Measurements from ENCODE around the gene ITGB3. TPM values are rescaled to one million over a fixed set of nuclear protein-coding genes. Genes with fewer than 3 reads are reported as not detected.

ITGB3 gene
- total RNA-seq, 1 donor from 2014 or later, result 3.2 TPM

DNA sequence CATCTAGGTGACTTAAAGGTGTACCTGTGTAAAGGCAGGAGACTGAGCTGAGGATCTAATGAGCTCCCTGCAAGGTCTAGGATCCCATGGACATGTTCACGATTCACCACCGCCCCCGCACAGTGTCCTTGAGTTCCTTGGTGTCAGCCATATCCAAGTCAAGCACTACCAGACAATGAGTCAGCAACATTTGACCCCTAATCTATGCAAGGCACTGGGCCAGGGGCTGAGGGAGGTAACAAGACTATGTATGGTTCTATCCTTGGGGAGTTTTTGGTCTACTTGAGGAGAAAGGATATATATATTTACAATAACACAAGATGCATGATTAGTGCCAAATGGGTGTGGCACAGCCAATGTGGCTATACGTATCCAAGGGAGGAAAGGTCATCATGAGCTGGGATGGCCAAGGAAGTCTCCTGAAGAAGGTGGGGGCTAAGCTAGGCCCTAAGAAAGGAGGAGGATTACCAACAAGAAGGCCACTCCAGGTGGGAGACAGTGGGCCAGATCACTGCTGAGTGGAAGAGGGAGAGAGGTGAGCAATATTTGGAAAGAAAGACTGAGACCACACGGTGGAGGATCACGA, 35.0 kb downstream of the ITGB3 start:
- intact Hi-C loops (cut with micrococcal nuclease), result no loop called here

DNA sequence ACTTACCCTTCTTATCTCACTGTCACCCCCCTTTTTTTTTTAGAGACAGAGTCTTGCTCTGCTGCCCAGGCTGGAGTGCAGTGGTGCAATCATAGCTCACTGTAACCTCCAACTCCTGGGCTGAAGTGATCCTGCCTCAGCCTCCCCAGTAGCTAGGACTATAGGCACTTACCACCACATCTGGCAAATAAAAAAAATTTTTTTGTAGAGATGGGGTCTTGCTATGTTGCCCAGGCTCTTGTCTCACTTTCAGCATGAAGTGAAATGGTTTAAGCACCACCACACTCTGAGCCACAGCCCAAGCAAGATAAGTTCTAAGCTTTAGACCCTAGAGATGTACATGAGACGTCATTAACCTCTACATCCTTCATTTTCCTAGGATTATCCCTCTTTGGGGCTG, 35.7 kb downstream of the ITGB3 start:
- DNase-seq, result no peak
- ATAC-seq, result no peak
- intact Hi-C loops (cut with micrococcal nuclease), result no loop called here

More for the DNA sequence above, 35.0 kb downstream of the ITGB3 start:
- ATAC-seq (no peak), DNase-seq (no peak)

DNA sequence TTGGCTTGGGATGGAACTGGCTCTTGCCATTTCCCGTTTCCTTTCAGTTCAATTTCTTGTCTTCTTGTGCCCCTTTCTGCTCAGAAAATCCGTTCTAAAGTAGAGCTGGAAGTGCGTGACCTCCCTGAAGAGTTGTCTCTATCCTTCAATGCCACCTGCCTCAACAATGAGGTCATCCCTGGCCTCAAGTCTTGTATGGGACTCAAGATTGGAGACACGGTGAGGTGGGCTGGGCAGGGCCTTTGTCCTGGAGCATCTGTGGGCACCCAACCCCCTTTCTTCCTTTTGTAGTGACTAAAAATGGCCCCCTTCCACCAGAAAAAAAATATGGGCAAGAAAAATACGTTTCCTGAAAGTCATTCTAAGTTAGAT, 37.2 kb downstream of the ITGB3 start:
- intact Hi-C loops (cut with micrococcal nuclease), result no loop called here
- no peak for DNase-seq
- no peak for ATAC-seq

DNA sequence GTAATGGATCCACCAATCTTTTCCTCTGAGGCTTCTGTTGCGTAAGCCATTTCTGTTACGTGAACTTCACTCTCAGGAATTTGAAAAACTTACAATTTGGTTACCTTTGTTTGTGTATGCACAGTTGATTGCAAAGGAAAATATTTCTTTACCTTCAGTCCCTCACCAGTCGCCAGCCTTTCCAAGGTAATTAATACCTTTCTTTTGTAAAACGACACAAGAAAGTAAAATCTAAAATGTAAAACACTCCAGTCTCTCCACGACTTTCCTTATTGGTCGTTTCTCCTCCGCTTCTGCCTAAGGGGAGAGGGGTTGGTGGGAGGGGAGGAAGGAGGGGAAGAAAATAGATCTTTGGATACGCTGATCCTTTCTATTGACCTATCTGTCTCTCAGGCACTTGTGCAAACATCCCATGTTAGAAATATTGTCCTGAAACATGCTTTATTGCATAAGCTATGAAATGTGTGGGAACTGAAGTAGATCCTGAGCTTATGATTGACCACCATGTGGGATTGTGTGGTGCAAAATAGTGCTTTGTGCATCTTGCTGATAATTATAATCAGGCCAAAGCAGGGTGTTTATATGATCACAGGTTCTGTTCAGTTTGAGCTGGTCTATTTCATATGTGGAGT, 37.7 kb downstream of the ITGB3 start:
- no peak for DNase-seq
- ATAC-seq, result no peak
- intact Hi-C loops (cut with micrococcal nuclease), result no loop called here

DNA sequence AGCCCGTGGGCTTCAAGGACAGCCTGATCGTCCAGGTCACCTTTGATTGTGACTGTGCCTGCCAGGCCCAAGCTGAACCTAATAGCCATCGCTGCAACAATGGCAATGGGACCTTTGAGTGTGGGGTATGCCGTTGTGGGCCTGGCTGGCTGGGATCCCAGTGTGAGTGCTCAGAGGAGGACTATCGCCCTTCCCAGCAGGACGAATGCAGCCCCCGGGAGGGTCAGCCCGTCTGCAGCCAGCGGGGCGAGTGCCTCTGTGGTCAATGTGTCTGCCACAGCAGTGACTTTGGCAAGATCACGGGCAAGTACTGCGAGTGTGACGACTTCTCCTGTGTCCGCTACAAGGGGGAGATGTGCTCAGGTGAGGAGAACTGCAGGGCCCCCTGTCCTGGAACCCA, 38.6 kb downstream of the ITGB3 start:
- DNase-seq (no peak), ATAC-seq (no peak)
- intact Hi-C loops (cut with micrococcal nuclease), result no loop called here

DNA sequence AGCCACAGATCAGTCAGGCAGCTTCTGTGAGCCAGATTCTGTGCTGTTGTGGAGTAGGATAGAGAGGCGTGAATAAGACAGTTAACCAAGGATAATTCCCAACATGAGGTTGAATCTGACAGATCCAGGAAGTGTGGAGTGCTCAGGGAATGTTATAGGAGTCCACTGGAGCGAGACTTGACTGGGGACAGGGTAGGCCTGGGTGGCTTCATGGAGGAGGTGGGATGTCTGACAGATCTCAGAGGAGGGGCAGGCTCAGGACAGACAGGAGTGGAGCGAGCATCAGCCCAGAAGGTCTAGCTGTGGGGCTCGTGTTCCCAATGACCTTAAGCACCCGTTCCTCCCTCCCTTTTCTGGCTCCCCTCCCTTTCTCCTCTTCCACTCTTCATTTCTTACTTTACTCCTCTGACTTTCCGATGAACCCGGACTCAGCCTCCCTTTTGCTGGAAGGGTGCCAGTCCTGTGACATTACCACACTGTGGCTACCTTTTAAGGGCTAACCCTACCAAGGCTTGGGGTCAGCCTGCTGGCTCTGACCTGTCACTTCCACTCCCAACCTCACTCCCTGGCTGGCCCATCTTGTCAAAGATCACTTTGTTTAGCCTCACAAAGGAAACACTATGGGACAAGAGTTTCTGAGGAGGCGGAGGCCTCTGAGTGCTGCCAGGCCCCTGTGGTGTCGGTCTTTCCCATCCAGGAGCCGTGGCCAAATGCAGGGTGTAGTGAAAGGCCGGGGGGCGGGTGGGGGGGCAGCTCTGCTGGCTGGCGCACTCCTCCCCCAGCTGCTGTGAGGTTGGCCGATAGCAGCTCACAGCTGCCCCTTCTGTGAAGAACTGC, 41.6 kb downstream of the ITGB3 start:
- intact Hi-C loops (cut with micrococcal nuclease), result no loop called here
- ATAC-seq (no peak), DNase-seq (no peak)

DNA sequence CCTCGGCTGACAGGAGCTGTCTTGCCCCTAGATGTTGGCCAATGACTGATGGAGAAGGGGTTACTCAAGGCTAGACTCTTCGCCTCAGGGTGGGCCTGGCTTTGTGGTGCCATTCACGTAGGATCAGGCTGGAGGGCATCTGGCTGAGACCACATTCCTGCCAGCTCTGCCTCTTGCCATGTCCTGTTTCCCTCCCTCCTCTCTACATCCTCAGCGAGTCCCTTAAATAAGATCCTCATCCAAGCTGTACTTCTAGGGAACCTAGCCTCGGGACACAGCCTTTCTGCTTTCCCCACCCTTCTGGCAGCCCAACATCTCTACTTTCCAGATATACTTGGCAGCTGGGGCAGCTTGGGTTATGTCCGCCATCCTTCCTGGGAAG, 42.2 kb downstream of the ITGB3 start:
- ATAC-seq, result no peak
- intact Hi-C loops (cut with micrococcal nuclease), result no loop called here

DNA sequence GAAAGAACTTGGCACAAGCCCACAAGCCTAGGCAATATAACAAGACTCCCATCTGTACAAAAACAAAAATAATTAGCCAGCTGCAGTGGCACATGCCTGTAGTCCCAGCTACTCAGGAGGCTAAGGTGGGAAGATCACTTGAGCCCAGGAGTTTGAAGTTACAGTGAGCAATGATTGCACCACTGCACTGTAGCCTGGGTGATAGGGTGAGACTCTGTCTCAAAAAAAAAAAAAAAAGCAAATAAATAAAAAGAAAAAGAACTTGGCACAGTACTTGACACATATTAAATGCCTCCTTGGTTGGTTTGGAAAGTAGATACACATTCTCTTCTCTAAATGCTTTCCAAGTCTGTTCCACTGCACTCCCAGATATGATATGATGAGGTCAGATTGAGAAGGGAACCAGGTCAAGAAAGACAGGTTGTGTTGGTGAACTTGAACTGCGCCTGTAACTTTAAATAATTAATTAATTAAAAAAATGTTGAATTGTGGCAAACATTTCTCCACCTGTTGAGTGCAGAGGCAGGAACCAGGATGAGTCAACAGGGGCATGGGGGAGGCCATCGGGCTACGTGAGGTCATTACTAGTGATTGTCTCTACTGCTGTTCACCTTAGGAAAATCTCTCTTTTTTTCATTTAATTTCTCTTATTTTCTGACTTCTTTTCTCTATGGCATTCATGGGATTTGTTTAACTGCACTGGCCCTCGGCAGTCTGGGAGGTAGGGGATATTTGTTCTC, 44.2 kb downstream of the ITGB3 start:
- intact Hi-C loops (cut with micrococcal nuclease), result no loop called here
- no peak for ATAC-seq
- no peak for DNase-seq

More for the DNA sequence above, 42.2 kb downstream of the ITGB3 start:
- DNase-seq, result no peak

DNA sequence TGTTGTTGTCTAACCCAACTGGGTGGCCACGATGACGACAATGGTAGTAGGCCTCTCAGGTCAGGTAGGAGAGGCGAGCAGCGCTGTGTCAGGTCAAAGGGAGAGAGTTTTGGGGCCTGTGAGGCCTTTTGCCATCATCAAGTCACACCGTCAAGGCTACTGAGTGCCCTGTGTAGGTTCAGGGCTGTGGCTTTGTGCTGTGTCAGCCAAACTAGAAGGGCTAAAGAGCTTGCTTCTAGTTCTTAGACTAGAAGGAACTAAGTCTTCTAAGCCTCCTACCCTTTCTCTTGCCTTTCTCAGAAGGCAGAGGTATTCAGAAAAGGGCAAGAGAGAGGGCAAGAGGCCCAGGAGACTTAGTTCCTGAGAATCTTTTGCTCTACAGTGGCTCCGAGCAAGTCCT, 45.1 kb downstream of the ITGB3 start:
- ATAC-seq (no peak), DNase-seq (no peak)
- intact Hi-C loops (cut with micrococcal nuclease), result no loop called here

DNA sequence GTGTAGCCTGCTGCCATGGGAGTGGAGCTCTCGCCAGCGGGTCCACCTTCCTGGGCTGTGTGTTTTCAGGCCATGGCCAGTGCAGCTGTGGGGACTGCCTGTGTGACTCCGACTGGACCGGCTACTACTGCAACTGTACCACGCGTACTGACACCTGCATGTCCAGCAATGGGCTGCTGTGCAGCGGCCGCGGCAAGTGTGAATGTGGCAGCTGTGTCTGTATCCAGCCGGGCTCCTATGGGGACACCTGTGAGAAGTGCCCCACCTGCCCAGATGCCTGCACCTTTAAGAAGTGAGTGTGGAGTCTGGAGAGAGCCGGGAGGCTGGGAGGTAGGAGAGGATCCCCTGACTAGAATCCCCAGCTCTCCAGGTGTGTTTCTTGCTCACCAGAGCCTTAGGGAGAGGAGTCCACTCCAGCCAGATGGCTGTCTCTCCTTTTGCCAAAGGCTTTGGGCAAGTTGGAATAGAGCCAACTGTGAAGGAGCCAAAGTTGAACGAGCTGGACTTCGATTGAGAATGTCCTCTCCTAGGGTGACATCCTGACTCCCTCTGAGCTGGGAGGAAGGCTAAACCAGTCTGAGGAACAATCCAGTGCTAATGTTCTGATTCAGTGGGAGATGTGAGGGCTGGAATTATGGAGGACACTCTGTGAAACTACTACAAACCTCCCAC, 45.7 kb downstream of the ITGB3 start:
- DNase-seq, result no peak
- ATAC-seq, result no peak
- intact Hi-C loops (cut with micrococcal nuclease), result no loop called here

DNA sequence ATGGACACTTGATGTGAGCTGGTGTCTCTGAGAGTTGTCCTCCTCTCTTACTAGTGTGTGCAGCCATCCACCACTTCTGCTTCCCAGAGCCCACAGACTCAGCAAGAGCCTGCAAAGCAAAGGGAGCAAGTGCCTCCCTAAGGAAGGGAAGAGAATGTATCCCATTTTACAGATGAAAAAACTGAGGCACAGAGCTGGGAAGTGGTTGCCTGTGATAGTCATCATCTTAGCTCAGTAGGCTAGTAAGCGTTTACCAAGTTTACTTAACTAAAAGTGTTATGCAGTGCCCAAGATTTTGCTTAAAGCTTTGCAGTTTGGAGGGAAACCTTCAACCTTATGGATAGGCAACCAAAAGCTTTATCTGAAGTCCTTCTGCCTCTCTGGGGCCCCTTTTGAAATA, 47.1 kb downstream of the ITGB3 start:
- intact Hi-C loops (cut with micrococcal nuclease), result no loop called here
- DNase-seq, result no peak
- no peak for ATAC-seq

DNA sequence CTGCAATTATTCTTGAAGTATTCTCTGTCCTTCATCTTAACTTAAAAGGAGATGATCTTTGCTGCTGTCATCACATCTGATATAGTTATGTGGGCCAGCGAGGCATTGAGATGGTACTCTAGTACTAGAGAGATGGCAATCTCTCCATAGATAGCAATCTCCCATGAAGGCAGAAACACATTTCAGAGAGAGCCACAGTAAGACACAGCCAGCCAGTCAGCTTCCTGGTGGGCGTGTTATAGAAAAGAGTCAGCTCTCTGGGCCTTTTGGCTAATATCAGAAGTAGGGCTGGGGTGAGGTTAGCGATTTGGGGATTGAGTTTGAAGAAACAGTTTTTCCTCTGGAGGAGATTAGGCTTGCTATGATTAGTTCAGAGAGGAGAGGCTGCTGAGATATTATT, 47.5 kb downstream of the ITGB3 start:
- ATAC-seq, result no peak
- intact Hi-C loops (cut with micrococcal nuclease), result no loop called here

DNA sequence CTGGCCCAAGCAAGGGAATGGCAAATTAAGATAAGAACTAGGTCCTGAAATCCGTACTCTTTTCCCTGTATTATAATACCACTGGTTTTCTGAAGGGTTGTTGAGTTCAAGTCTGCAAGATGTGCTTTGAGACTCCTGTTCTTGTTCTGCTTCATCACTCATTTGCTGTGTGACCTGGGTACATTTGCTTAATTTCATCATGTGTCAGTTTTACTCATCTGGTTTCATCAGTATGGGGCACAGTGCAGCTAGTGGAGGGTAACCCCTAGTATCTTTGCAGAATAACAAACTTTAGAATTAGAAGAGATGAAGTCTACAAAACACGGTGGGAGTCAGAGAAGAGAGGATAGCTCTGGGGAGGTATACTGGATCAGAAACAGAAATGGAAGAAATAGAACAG, 48.2 kb downstream of the ITGB3 start:
- ATAC-seq (no peak), DNase-seq (no peak)
- intact Hi-C loops (cut with micrococcal nuclease), result no loop called here

More for the DNA sequence above, 47.5 kb downstream of the ITGB3 start:
- DNase-seq, result no peak

DNA sequence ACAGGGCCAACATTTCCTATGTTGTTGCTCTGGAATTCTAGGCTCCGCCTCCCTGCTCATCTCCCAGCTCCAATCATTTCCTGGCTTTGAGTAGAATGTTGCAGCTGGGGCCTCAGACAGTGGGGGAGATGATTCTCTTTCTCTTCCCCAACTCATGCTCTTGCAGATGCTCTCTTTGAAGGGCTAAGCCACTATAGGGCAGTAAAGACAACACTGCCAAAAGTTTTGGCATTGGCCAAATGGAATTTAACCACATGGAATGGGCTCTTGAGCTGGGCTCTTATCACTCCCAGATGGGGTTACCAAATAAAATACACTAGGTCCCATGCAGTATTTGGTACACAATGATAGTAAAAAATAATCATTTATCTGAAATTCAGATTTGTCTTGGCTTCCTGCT, 50.6 kb downstream of the ITGB3 start:
- intact Hi-C loops (cut with micrococcal nuclease), result no loop called here

DNA sequence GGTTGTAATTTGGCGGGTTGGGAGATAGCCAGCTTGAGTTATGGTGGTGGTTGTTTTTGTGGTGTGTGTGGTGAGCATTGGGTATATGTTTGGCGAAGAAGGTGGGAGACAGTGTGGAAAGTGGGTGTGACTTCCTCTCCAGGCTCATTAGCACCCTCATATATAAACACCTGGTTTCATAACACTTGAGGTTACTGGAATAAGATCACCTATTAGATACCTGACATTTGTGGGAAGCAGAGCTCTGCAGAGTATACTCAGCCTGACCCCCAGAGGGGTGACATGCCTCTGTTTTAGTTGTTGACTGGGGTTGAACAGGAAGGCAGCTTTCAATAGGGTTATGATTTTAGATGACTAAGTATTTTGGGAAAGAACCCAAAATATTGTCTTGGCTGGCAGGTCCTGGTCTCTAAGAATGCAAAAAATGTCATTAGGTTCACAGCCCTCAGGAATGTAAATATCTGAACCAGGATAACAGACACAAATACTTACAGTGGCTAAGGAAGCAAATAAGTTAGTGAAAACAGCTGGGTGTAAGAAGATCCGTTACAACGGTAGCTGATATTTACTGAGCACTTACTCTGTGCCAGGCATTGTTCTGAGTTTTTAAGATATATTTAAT, 51.8 kb downstream of the ITGB3 start:
- peak; percentile 35 for ATAC-seq
- intact Hi-C loops (cut with micrococcal nuclease), result no loop called here
- no peak for DNase-seq

More for the DNA sequence above, 50.6 kb downstream of the ITGB3 start:
- ATAC-seq (no peak), DNase-seq (no peak)

DNA sequence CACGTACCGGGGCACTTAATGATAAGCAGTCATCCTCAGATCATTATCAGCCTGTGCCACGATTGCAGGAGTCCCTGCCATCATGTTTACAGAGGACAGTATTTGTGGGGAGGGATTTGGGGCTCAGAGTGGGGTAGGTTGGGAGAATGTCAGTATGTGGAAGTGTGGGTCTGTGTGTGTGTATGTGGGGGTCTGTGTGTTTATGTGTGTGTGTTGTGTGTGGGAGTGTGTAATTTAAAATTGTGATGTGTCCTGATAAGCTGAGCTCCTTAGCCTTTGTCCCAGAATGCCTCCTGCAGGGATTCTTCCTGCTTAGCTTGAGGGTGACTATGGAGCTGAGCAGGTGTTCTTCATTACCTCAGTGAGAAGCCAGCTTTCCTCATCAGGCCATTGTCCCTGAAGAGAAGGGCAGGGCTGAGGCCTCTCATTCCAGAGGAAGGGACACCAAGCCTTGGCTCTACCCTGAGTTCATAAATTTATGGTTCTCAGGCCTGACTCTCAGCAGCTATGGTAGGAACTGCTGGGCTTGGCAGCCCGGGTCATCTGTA, 56.6 kb downstream of the ITGB3 start:
- DNase-seq, result no peak
- no peak for ATAC-seq
- intact Hi-C loops (cut with micrococcal nuclease), result no loop called here

DNA sequence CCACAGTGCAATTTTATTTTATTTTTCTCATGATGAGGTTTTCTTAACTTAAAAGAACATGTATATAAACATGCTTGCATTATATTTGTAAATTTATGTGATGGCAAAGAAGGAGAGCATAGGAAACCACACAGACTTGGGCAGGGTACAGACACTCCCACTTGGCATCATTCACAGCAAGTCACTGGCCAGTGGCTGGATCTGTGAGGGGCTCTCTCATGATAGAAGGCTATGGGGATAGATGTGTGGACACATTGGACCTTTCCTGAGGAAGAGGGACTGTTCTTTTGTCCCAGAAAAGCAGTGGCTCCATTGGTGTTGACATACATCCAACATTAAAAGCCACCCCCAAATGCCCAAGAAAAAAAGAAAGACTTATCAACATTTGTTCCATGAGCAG, 57.8 kb downstream of the ITGB3 start:
- intact Hi-C loops (cut with micrococcal nuclease), result no loop called here
- no peak for DNase-seq
- ATAC-seq, result no peak

DNA sequence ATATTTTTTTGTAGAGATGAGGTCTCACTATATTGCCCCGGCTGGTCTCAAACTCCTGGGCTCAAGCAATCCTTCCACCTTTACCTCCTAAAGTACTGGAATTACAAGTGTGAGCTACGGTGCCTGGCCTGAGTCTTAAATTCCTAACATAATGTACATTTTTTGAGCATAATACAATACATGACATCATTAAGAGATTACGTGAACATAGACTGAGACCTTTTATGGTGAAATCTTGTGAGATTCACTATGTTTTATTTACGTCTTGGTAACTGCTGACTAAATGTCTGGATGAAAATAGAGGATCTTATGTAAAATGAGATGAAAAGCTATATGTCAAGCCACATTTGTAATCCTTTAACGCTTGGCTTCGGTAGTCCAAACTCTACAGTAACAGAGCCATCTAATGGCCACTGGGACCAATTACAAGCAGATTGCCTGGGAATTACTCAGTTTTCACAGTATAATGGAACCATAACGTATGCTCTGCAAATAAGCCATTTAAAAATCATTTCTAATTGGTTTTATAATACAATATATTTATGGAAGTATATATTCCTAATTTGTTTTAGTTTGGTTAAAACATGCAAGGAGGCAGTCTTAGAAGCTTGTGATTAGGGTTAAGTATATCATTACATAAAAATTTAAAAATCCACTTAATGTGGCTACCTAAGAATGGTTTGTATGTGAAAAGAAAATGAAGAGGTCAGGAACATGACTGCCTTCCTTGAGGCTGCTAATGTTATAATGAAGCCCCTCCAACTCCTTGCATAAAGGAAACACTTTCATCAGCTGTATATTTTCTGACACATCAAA, 62.0 kb downstream of the ITGB3 start:
- DNase-seq (no peak), ATAC-seq (peak; percentile 84)
- intact Hi-C loops (cut with micrococcal nuclease), result loop anchor here (1.0 kb wide), 1 partner anchor 84 kb away; no protein-coding TSS in a partner anchor

Measured in left ventricle myocardium superior (tissue), 1 donor.